Common myeloid progenitor, CD34-positive (primary cell): ENCODE results near the gene SYNGR4.

ENCODE experiments used
- CTCF ChIA-PET: fragments of 350-600 bp; sonication (Branson Sonifier 250); formaldehyde crosslinking; loops from one replicate; lab custom pipeline; 2021; ENCODE audit warnings: antibody characterized with exemption; lab: Charles Lee
- POLR2A ChIA-PET: fragments of 350-600 bp; sonication (Branson Sonifier 250); formaldehyde crosslinking; loops from one replicate; lab custom pipeline; 2021; ENCODE audit warnings: antibody characterized with exemption; lab: Charles Lee
- DNase-seq, 3 donors: peaks; one replicate each; pipeline versions ENCODE4 v3.0.0 to v3.0.0-alpha.2; 2013
- H3K27ac ChIP-seq, 2 experiments: 1 replicate in 1 of 2; 2 replicates in 1 of 2; pipeline ENCODE4 v1.7.0; 2013; ENCODE audit warnings: inconsistent platforms in 2 of 2, low read length in 2 of 2, mild to moderate bottlenecking in 2 of 2, low read depth in 1 of 2, moderate library complexity in 1 of 2; ENCODE audit not compliant: severe bottlenecking in 2 of 2, insufficient read depth in 1 of 2, poor library complexity in 1 of 2
- H3K27me3 ChIP-seq, 5 experiments: replicated peaks in 2 of 5; 1 replicate in 3 of 5; 2 replicates in 2 of 5; pipeline versions ENCODE4 v1.6.1 to v1.7.0; 2013; ENCODE audit warnings: low read length in 4 of 5, mild to moderate bottlenecking in 2 of 5, moderate library complexity in 2 of 5, inconsistent platforms in 1 of 5; ENCODE audit not compliant: insufficient read depth in 5 of 5, control insufficient read depth in 4 of 5
- H3K36me3 ChIP-seq, 4 experiments: 1 replicate in 2 of 4; 2 replicates in 2 of 4; pipeline versions ENCODE4 v1.6.1 to v1.7.0; 2013; ENCODE audit warnings: low read length in 3 of 4, control low read depth in 1 of 4, mild to moderate bottlenecking in 1 of 4; ENCODE audit not compliant: control insufficient read depth in 4 of 4, insufficient read depth in 4 of 4
- H3K4me1 ChIP-seq, 4 experiments: 1 replicate in 3 of 4; 2 replicates in 1 of 4; pipeline versions ENCODE4 v1.6.1 to v1.7.1; 2013; ENCODE audit warnings: low read length in 3 of 4, mild to moderate bottlenecking in 3 of 4, control low read depth in 1 of 4, inconsistent platforms in 1 of 4, moderate library complexity in 1 of 4; ENCODE audit not compliant: control insufficient read depth in 4 of 4, insufficient read depth in 4 of 4; ENCODE audit errors: control extremely low read depth in 1 of 4
- H3K4me3 ChIP-seq, 7 experiments: 1 replicate in 4 of 7; 2 replicates in 3 of 7; pipeline versions ENCODE4 v1.5.1 to v1.7.0; 2013; ENCODE audit warnings: mild to moderate bottlenecking in 7 of 7, low read length in 6 of 7, moderate library complexity in 6 of 7, inconsistent platforms in 2 of 7, low read depth in 2 of 7, control low read depth in 1 of 7; ENCODE audit not compliant: insufficient read depth in 4 of 7, control insufficient read depth in 1 of 7; ENCODE audit errors: extremely low read depth in 1 of 7
- H3K9me3 ChIP-seq, 5 experiments: 1 replicate in 4 of 5; 2 replicates in 1 of 5; pipeline versions ENCODE4 v1.6.1 to v1.7.1; 2013; ENCODE audit warnings: low read length in 4 of 5, mild to moderate bottlenecking in 2 of 5, inconsistent platforms in 1 of 5, low read depth in 1 of 5, moderate library complexity in 1 of 5; ENCODE audit not compliant: control insufficient read depth in 4 of 5, insufficient read depth in 2 of 5; ENCODE audit errors: control extremely low read depth in 1 of 5
- WGBS: methylation state at CpG from one replicate; pipeline ENCODE4 v1.1.5; 2013; ENCODE audit not compliant: insufficient coverage; 5-methylcytosine and 5-hydroxymethylcytosine counted together

SYNGR4 gene

GRCh38 chr19:48398375-48399235, 34.4 kb downstream of the SYNGR4 start:
- Histone ChIP-seq H3K27ac (peak overlapping the region in 1 of 2 experiments; percentile 49), H3K4me1 (peaks cover 0 to 46% (median 29%) of the 10 kb centered on the region in 4 experiments), H3K27me3 (peaks cover 0 to 50% (median 31%) of the 10 kb centered on the region in 5 experiments), H3K4me3 (peak overlapping the region in 6 of 7 experiments; percentile 22 to 54 (median 48)), H3K36me3 (no peaks in the 10 kb centered on the region), H3K9me3 (no peaks in the 10 kb centered on the region)
- CTCF ChIA-PET: no interaction called here
- DNase-seq: peak; percentile 57 to 80 (median 72)
- POLR2A ChIA-PET: no interaction called here
- 6% methylated on average over 86 of the region's 104 CpGs for WGBS

DNA sequence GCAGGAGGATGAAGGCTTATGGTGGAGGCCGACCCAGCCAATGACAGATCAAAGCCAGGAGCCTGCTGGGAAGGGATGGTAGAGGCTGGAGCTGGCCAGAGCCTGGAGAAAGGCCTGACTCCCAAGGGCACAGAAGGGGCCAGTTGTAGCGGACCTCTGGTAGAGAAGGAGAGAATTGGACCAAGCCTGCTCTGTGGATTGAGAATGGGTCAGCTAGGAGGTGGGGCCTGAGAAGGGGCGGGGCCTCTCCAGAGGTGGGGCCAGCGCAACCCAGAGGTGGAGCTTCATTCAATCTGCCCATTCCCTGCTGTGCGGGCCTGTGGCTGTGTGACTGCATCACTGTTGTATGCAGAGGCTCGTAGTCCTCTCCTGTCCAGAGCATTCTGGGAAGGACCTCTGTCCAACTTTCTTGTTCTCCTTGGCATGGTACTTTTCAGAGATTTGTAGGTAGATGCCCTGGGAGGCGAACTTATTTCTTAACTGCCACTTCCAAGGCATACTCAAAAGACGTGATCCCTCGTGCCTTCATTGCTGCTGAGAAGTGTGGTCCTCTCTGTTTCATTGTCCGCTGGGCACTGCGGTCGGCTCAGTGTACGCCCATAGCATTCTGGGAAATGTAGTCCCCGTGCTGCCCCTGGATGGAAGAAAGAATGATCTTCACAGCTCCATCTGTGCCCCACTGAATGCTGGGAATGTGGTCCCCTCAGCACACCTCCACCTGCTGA, 36.0 kb downstream of the SYNGR4 start:
- Histone ChIP-seq H3K27me3 (peaks cover 0 to 35% (median 25%) of the 10 kb centered on the region in 5 experiments), H3K9me3 (no peaks in the 10 kb centered on the region), H3K36me3 (no peaks in the 10 kb centered on the region), H3K4me3 (peak overlapping the region in 1 of 7 experiments; percentile 11), H3K27ac (no peak overlapping the region), H3K4me1 (peaks cover 0 to 32% (median 17%) of the 10 kb centered on the region in 4 experiments)
- WGBS: 67% methylated on average over 12 of the region's 14 CpGs
- CTCF ChIA-PET: interaction anchor here (1.6 to 1.7 kb wide), 2 partner anchors 9 to 14 kb away, joined by 4 read pairs; partner anchors contain the start of gene KDELR1
- DNase-seq: no peak
- POLR2A ChIA-PET: no interaction called here

DNA sequence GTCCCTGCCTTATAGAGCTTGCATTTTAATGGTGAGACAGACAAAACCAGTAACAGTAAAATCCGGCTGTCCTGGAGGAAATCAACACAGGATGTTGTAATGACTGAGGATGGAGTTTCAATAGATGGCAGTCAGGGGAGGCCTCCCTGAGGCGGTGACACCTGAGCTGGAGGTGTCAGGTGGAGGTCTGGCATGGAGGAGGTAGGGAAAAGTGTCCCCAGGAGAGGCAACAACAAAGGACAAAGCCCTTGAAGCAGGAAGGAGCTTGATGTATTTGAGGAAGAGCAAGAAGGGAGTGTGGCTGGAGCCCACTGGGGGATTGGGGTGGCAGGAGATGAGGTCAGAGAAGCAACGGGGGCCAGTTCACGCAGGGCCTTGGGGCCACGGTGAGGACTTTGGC, 37.1 kb downstream of the SYNGR4 start:
- H3K27ac ChIP-seq: no peak overlapping the region
- H3K27me3 ChIP-seq: peaks cover 0 to 24% (median 17%) of the 10 kb centered on the region in 5 experiments
- no peak for DNase-seq
- no peaks in the 10 kb centered on the region for H3K36me3 ChIP-seq
- 96% methylated on average over 5 of the region's 5 CpGs for WGBS
- ChIA-PET POLR2A (no interaction called here), CTCF (interaction anchor here (0.9 to 1.7 kb wide), 3 partner anchors 10 to 183 kb away, joined by 3 to 4 read pairs (median 4); partner anchors contain the start of gene KDELR1)
- H3K4me3 ChIP-seq: no peak overlapping the region
- peaks cover 0 to 32% (median 17%) of the 10 kb centered on the region in 4 experiments for H3K4me1 ChIP-seq
- H3K9me3 ChIP-seq: no peaks in the 10 kb centered on the region

DNA sequence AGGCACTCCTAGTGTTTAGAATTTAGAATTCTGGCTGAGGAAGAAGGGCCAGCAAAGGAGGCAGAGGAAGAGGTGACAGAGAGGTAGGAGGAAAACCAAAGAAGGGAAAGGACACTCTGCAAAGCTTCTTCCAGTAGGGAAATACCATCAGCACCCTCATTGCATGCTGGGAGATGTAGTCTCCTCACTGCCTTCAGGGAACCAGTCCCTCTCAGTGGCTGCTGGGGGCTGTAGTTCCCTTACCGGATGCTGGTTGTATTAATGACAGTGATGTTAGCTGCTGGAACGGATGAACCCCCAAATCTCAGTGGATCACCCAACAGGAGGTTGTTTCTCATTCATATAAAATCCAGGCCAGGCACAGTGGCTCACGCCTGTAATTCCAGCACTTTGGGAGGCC, 39.4 kb downstream of the SYNGR4 start:
- ChIA-PET CTCF (interaction anchor here (0.6 to 1.3 kb wide), 5 partner anchors 8 to 74 kb away, joined by 3 to 5 read pairs (median 3); partner anchors contain the start of gene TMEM143), POLR2A (no interaction called here)
- no peaks in the 10 kb centered on the region for H3K9me3 ChIP-seq
- DNase-seq: peak; percentile 50 to 79 (median 72)
- H3K4me3 ChIP-seq: no peak overlapping the region
- H3K36me3 ChIP-seq: no peaks in the 10 kb centered on the region
- H3K27ac ChIP-seq: no peak overlapping the region
- peaks cover 0 to 13% (median 6%) of the 10 kb centered on the region in 4 experiments for H3K4me1 ChIP-seq
- 100% methylated on average over 1 of the region's 3 CpGs for WGBS
- peaks cover 0 to 3% (median 0%) of the 10 kb centered on the region in 5 experiments for H3K27me3 ChIP-seq

DNA sequence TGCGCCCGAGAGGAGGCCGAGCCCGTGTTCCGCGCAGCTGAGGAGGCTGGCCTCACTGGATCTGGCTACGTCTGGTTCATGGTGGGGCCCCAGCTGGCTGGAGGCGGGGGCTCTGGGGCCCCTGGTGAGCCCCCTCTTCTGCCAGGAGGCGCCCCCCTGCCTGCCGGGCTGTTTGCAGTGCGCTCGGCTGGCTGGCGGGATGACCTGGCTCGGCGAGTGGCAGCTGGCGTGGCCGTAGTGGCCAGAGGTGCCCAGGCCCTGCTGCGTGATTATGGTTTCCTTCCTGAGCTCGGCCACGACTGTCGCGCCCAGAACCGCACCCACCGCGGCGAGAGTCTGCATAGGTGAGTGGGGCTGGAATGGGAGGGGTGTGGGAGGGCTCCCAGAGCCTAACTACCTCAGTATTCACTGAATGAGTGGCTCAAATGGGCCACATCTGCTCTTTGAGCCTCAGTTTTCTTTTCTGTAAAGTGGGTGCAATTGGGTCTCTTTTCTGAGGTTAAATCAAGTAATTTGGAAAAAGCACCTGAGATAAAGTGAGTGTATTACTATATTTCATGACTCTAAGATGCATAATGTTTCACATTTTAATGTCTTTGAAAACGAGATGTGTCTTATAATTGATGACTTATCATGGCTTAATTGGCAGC, 41.0 kb downstream of the SYNGR4 start:
- DNase-seq: no peak
- Histone ChIP-seq H3K4me3 (no peak overlapping the region), H3K36me3 (no peaks in the 10 kb centered on the region), H3K27ac (no peak overlapping the region), H3K9me3 (no peaks in the 10 kb centered on the region), H3K27me3 (no peaks in the 10 kb centered on the region), H3K4me1 (peaks cover 0 to 4% (median 2%) of the 10 kb centered on the region in 4 experiments)
- CTCF ChIA-PET: interaction anchor here (0.6 to 2.4 kb wide), 4 partner anchors 10 to 114 kb away, joined by 3 to 9 read pairs (median 4); partner anchors contain the start of gene KDELR1
- POLR2A ChIA-PET: no interaction called here
- WGBS: 93% methylated on average over 21 of the region's 27 CpGs

DNA sequence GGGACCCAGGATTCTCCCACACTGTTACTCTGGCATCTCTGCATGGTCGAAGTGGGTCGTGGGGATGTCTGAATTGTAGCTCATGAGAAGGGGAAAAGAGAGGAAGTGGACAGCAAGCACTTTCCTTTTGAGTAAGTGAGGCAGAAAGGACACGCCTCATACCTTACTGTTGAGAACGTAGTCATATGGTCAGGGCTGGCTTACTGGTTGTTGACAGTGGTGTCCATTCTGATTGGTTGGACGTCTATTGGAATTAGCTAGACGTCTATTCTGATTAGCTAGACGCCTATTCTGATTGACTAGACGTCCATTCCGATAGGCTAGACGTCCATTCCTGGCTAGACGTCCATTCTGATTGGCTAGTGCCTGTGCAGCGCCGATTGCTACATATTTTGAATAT, 41.7 kb downstream of the SYNGR4 start:
- no peak for DNase-seq
- Histone ChIP-seq H3K9me3 (no peaks in the 10 kb centered on the region), H3K36me3 (no peaks in the 10 kb centered on the region), H3K4me3 (no peak overlapping the region), H3K4me1 (no peaks in the 10 kb centered on the region), H3K27ac (no peak overlapping the region), H3K27me3 (no peaks in the 10 kb centered on the region)
- WGBS: 90% methylated on average over 13 of the region's 13 CpGs
- ChIA-PET POLR2A (no interaction called here), CTCF (interaction anchor here (1.3 to 2.4 kb wide), 3 partner anchors 9 to 51 kb away, joined by 3 to 9 read pairs (median 3); partner anchors contain the start of gene KDELR1)
